Measurements from ENCODE around the gene NR3C2. TPM values are rescaled to one million over a fixed set of nuclear protein-coding genes. Genes with fewer than 3 reads are reported as not detected.

NR3C2 gene
- total and polyA plus RNA-seq, 8 donors = 2.0 to 36.4 (median 16.9) TPM

GRCh38 chr4:148449921-148450320, 7.7 kb upstream of the NR3C2 start:
- Histone ChIP-seq H3K4me1 (peaks cover 6 to 28% (median 23%) of the 10 kb centered on the region in 4 donors), H3K27me3 (peaks cover 0 to 12% (median 0%) of the 10 kb centered on the region in 3 donors), H3K9me3 (no peaks in the 10 kb centered on the region), H3K4me3 (no peak overlapping the region), H3K36me3 (no peaks in the 10 kb centered on the region), H3K27ac (no peak overlapping the region)
- intact Hi-C loops (cut with DNase I; ENCODE audit: low total_unique reads) = no loop called here
- DNase-seq = no peak
- WGBS, 5 donors = 60 to 77% (median 72%) methylated on average over 2 of the region's 2 CpGs
- no peak for TF ChIP-seq POLR2A (IDR thresholded peaks at IDR 0.05)
- no peak for TF ChIP-seq CTCF (IDR thresholded peaks at IDR 0.05)
- no peak for TF ChIP-seq POLR2AphosphoS5 (IDR thresholded peaks at IDR 0.05)
- TF ChIP-seq EP300 (IDR thresholded peaks at IDR 0.05) = no peak

GRCh38 chr4:148448141-148448540, 5.9 kb upstream of the NR3C2 start:
- TF ChIP-seq POLR2AphosphoS5 (IDR thresholded peaks at IDR 0.05) (no peak), POLR2A (IDR thresholded peaks at IDR 0.05) (no peak), EP300 (IDR thresholded peaks at IDR 0.05) (no peak), CTCF (IDR thresholded peaks at IDR 0.05) (no peak)

GRCh38 chr4:148447681-148448080, 5.5 kb upstream of the NR3C2 start:
- Histone ChIP-seq H3K27ac (peak overlapping the region in 3 of 5 donors; percentile 49 to 64 (median 49)), H3K36me3 (no peaks in the 10 kb centered on the region)

More at GRCh38 chr4:148448141-148448540, 5.9 kb upstream of the NR3C2 start:
- peak overlapping the region in 1 of 5 donors; percentile 49 for H3K27ac ChIP-seq
- peaks cover 12 to 41% (median 23%) of the 10 kb centered on the region in 4 donors for H3K4me1 ChIP-seq
- no peak overlapping the region for H3K4me3 ChIP-seq
- H3K9me3 ChIP-seq = no peaks in the 10 kb centered on the region
- no peak for DNase-seq
- intact Hi-C loops (cut with DNase I; ENCODE audit: low total_unique reads) = no loop called here
- H3K36me3 ChIP-seq = no peaks in the 10 kb centered on the region
- H3K27me3 ChIP-seq = peaks cover 0 to 26% (median 7%) of the 10 kb centered on the region in 3 donors

GRCh38 chr4:148445860-148446330, 3.7 kb upstream of the NR3C2 start:
- DNase-seq = no peak
- no peaks in the 10 kb centered on the region for H3K9me3 ChIP-seq
- no peak for TF ChIP-seq CTCF (IDR thresholded peaks at IDR 0.05)
- TF ChIP-seq POLR2AphosphoS5 (IDR thresholded peaks at IDR 0.05) = no peak
- TF ChIP-seq EP300 (IDR thresholded peaks at IDR 0.05) = no peak
- no peak for TF ChIP-seq POLR2A (IDR thresholded peaks at IDR 0.05)
- peak overlapping the region; percentile 87 to 98 (median 94) for H3K27ac ChIP-seq
- H3K4me3 ChIP-seq = peak overlapping the region; percentile 73 to 95 (median 92)
- H3K4me1 ChIP-seq = peaks cover 12 to 46% (median 28%) of the 10 kb centered on the region in 4 donors
- intact Hi-C loops (cut with DNase I; ENCODE audit: low total_unique reads) = no loop called here
- WGBS, 5 donors = 1 to 4% (median 3%) methylated on average over 13 of the region's 13 CpGs
- H3K27me3 ChIP-seq = peaks cover 0 to 26% (median 7%) of the 10 kb centered on the region in 3 donors
- no peaks in the 10 kb centered on the region for H3K36me3 ChIP-seq

More at GRCh38 chr4:148447681-148448080, 5.5 kb upstream of the NR3C2 start:
- Histone ChIP-seq H3K27me3 (peaks cover 0 to 26% (median 7%) of the 10 kb centered on the region in 3 donors), H3K4me3 (peak overlapping the region in 1 of 4 donors; percentile 7), H3K9me3 (no peaks in the 10 kb centered on the region), H3K4me1 (peaks cover 12 to 41% (median 23%) of the 10 kb centered on the region in 4 donors)
- intact Hi-C loops (cut with DNase I; ENCODE audit: low total_unique reads) = no loop called here
- DNase-seq = peak in 1 of 2 donors; percentile 35
- 9 to 23% (median 13%) methylated on average over 8 of the region's 8 CpGs for WGBS, 5 donors
- TF ChIP-seq CTCF (IDR thresholded peaks at IDR 0.05) = no peak

Measured in stomach (tissue), 9 donors.